Neural crest cell (in vitro differentiated cells): ENCODE results near the gene GPD1L. TPM values are rescaled to one million over a fixed set of nuclear protein-coding genes. Genes with fewer than 3 reads are reported as not detected.

Experiments
- DNase-seq: peaks from one replicate; pipeline ENCODE4 v3.0.0; 2021; ENCODE audit warnings: low read depth, mixed read lengths, low spot score
- H3K27ac Mint-ChIP-seq: one replicate; pipeline ENCODE4 v1.8.0; 2021; ENCODE audit warnings: mild to moderate bottlenecking, mixed read lengths; ENCODE audit not compliant: unreplicated experiment
- H3K27me3 Mint-ChIP-seq: 2 replicates; pipeline ENCODE4 v1.8.0; 2021; ENCODE audit warnings: low read depth, mild to moderate bottlenecking, mixed read lengths
- H3K36me3 Mint-ChIP-seq: 2 replicates; pipeline ENCODE4 v1.8.0; 2021; ENCODE audit warnings: low read depth, mild to moderate bottlenecking, mixed read lengths
- H3K4me1 Mint-ChIP-seq: 2 replicates; pipeline ENCODE4 v1.8.0; 2021; ENCODE audit warnings: mixed read lengths
- H3K4me3 Mint-ChIP-seq: one replicate; pipeline ENCODE4 v1.8.0; 2021; ENCODE audit warnings: mild to moderate bottlenecking, mixed read lengths
- H3K9me3 Mint-ChIP-seq: 2 replicates; pipeline ENCODE4 v1.8.0; 2021; ENCODE audit warnings: mixed read lengths
- CTCF ChIP-seq: fragments of 200-600 bp; sonication (generic); conservative IDR thresholded peaks from 2 replicates; pipeline ENCODE4 v1.5.0; 2021; ENCODE audit warnings: antibody characterized with exemption, mild to moderate bottlenecking
- total RNA-seq: library from RNA; stranded (reverse); gene quantifications from 2 replicates; pipeline ENCODE4 v1.2.1, GENCODE V29; 2021

Gene GPD1L
- total RNA-seq, 1 donor from 2014 or later = 7.7 TPM

- no peaks in the 10 kb centered on the region for H3K36me3 Mint-ChIP-seq
- no peak for DNase-seq
- peaks cover 5% of the 10 kb centered on the region for H3K4me1 Mint-ChIP-seq
- no peak for TF ChIP-seq CTCF
- H3K27me3 Mint-ChIP-seq = no peaks in the 10 kb centered on the region
- H3K4me3 Mint-ChIP-seq = no peak overlapping the region
- H3K27ac Mint-ChIP-seq = no peak overlapping the region
- peaks cover 7% of the 10 kb centered on the region for H3K9me3 Mint-ChIP-seq
Observed at GRCh38 chr3:32084870-32085269, 21.6 kb upstream of the GPD1L start.

DNA sequence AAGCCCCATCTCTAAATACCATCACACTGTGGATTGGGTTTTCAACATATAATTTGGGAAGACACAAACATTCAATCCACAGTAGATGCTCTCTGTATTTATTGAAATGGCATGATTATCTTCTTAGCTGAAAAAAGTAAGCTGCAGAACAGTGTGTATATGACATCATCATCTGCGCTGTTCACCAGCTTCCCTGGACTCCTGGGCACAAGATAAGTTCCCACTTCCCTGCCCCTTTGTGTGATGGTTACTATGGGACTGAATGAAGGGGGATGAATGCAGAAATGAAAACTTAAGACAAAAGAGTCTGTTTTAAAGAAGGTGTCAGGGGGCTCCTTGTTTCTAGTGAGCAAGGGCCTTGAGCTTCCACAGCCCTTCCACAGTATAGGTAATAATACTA lies 20.0 kb upstream of the GPD1L start:
- Mint-ChIP-seq H3K27me3 (no peaks in the 10 kb centered on the region), H3K4me1 (peaks cover 5% of the 10 kb centered on the region), H3K4me3 (no peak overlapping the region), H3K9me3 (peaks cover 6% of the 10 kb centered on the region), H3K27ac (no peak overlapping the region), H3K36me3 (no peaks in the 10 kb centered on the region)
- TF ChIP-seq CTCF = no peak
- no peak for DNase-seq

DNA sequence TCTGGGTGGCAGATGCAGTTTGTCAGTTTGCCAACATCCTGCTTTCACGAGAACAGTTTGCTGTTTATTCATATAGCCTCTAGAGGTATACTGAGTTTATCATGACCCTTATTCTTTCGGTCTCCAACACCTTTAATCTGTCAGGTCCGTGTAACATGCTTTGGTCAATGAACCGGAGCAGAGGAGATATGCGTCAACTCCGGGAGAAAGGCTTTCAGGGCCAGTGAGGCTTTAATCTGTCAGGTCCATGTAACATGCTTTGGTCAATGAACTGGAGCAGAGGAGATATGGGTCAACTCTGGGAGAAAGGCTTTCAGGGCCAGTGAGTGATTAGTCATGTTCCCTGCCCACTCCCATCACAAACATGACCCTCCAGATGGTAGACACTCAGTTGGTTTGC lies 16.9 kb upstream of the GPD1L start:
- no peaks in the 10 kb centered on the region for H3K36me3 Mint-ChIP-seq
- H3K27me3 Mint-ChIP-seq = no peaks in the 10 kb centered on the region
- no peaks in the 10 kb centered on the region for H3K4me1 Mint-ChIP-seq
- no peak overlapping the region for H3K27ac Mint-ChIP-seq
- DNase-seq = no peak
- no peak overlapping the region for H3K4me3 Mint-ChIP-seq
- peaks cover 6% of the 10 kb centered on the region for H3K9me3 Mint-ChIP-seq
- no peak for TF ChIP-seq CTCF

- no peaks in the 10 kb centered on the region for H3K27me3 Mint-ChIP-seq
- no peak overlapping the region for H3K4me3 Mint-ChIP-seq
- DNase-seq = no peak
- no peaks in the 10 kb centered on the region for H3K36me3 Mint-ChIP-seq
- no peaks in the 10 kb centered on the region for H3K4me1 Mint-ChIP-seq
- peaks cover 6% of the 10 kb centered on the region for H3K9me3 Mint-ChIP-seq
- H3K27ac Mint-ChIP-seq = no peak overlapping the region
- TF ChIP-seq CTCF = no peak
Observed at GRCh38 chr3:32093204-32093603, 13.2 kb upstream of the GPD1L start.

- TF ChIP-seq CTCF = no peak
- H3K9me3 Mint-ChIP-seq = no peaks in the 10 kb centered on the region
- H3K27me3 Mint-ChIP-seq = no peaks in the 10 kb centered on the region
- no peak overlapping the region for H3K27ac Mint-ChIP-seq
- H3K4me1 Mint-ChIP-seq = no peaks in the 10 kb centered on the region
- H3K4me3 Mint-ChIP-seq = no peak overlapping the region
- no peaks in the 10 kb centered on the region for H3K36me3 Mint-ChIP-seq
- no peak for DNase-seq
Observed at GRCh38 chr3:32095431-32095830, 11.0 kb upstream of the GPD1L start.

DNA sequence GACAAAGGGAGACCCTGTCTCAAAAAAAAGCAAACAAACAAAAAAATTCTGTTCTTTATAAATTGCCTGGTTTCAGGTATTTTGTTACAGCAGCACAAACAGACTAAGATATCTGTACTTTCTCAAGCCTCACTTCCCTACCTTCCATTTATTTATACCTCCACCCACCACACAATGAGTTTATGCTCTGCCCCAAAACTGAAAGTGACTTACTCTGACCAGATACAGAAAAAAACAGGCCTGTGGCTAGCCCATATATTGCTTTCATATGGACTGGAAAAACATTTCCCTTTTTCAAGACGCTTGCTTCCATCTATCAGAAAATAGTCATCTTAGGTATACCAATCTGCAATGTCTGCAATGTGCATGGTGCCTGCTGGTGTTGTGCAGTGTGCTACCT lies 8.7 kb upstream of the GPD1L start:
- Mint-ChIP-seq H3K27me3 (no peaks in the 10 kb centered on the region), H3K9me3 (peaks cover 8% of the 10 kb centered on the region), H3K27ac (no peak overlapping the region), H3K4me3 (no peak overlapping the region), H3K36me3 (peaks cover 11% of the 10 kb centered on the region), H3K4me1 (no peaks in the 10 kb centered on the region)
- DNase-seq = no peak
- TF ChIP-seq CTCF = no peak
